Astrocyte (in vitro differentiated cells and primary cell): Measurements from ENCODE around the gene ADGRB2. TPM values are rescaled to one million over a fixed set of nuclear protein-coding genes. Genes with fewer than 3 reads are reported as not detected.

Source experiments
- DNase-seq: peaks from one replicate; pipeline ENCODE4 v3.0.0-alpha.2; 2010; ENCODE audit warnings: low read depth
- FAIRE-seq: peaks from 2 replicates; lab custom pipeline; 2011; peaks lifted over from hg19 to GRCh38; lab: Jason Lieb, UNC
- H2AFZ ChIP-seq: 2 replicates; pipeline ENCODE4 v1.6.0; 2012; ENCODE audit warnings: low read depth, low read length, inconsistent platforms
- H3K27ac ChIP-seq: 2 replicates; pipeline ENCODE4 v1.5.1; 2011; ENCODE audit warnings: low read depth, low read length, inconsistent platforms
- H3K27me3 ChIP-seq: 2 replicates; pipeline ENCODE4 v1.6.0; 2011; ENCODE audit warnings: low read length, inconsistent platforms; ENCODE audit not compliant: insufficient read depth
- H3K36me3 ChIP-seq: 2 replicates; pipeline ENCODE4 v1.5.1; 2011; ENCODE audit warnings: low read length, inconsistent platforms; ENCODE audit not compliant: insufficient read depth
- H3K4me1 ChIP-seq: 2 replicates; pipeline ENCODE4 v1.5.1; 2011; ENCODE audit warnings: low read length, inconsistent platforms; ENCODE audit not compliant: insufficient read depth
- H3K4me2 ChIP-seq: 2 replicates; pipeline ENCODE4 v1.6.0; 2012; ENCODE audit warnings: low read length, inconsistent platforms
- H3K4me3 ChIP-seq: 2 replicates; pipeline ENCODE4 v1.5.1; 2011; ENCODE audit warnings: low read depth, mild to moderate bottlenecking, low read length, inconsistent platforms; ENCODE audit not compliant: insufficient read depth
- H3K79me2 ChIP-seq: 2 replicates; pipeline ENCODE4 v1.6.0; 2012; ENCODE audit warnings: mild to moderate bottlenecking, low read length, inconsistent platforms; ENCODE audit not compliant: insufficient read depth
- H3K9ac ChIP-seq: 2 replicates; pipeline ENCODE4 v1.6.0; 2012; ENCODE audit warnings: mild to moderate bottlenecking, low read length, inconsistent platforms
- H3K9me3 ChIP-seq: 2 replicates; pipeline ENCODE4 v1.5.1; 2012; ENCODE audit warnings: low read depth, mild to moderate bottlenecking, low read length, inconsistent platforms; ENCODE audit not compliant: insufficient read depth
- H4K20me1 ChIP-seq: 2 replicates; pipeline ENCODE4 v1.6.0; 2012; ENCODE audit warnings: low read length, inconsistent platforms; ENCODE audit not compliant: insufficient read depth
- H3K27ac Mint-ChIP-seq: one replicate; pipeline ENCODE4 v1.8.0; 2021; ENCODE audit warnings: mild to moderate bottlenecking, mixed read lengths; ENCODE audit not compliant: unreplicated experiment
- H3K27me3 Mint-ChIP-seq: one replicate; pipeline ENCODE4 v1.8.0; 2021; ENCODE audit warnings: low read depth, mixed read lengths; ENCODE audit not compliant: unreplicated experiment
- H3K36me3 Mint-ChIP-seq: one replicate; pipeline ENCODE4 v1.8.0; 2021; ENCODE audit warnings: low read depth, mixed read lengths; ENCODE audit not compliant: unreplicated experiment
- H3K4me1 Mint-ChIP-seq: one replicate; pipeline ENCODE4 v1.8.0; 2021; ENCODE audit warnings: low read depth, mixed read lengths; ENCODE audit not compliant: unreplicated experiment
- H3K4me3 Mint-ChIP-seq: one replicate; pipeline ENCODE4 v1.8.0; 2021; ENCODE audit warnings: mild to moderate bottlenecking, moderate library complexity, mixed read lengths; ENCODE audit not compliant: unreplicated experiment
- H3K9me3 Mint-ChIP-seq: one replicate; pipeline ENCODE4 v1.8.0; 2021; ENCODE audit warnings: mild to moderate bottlenecking, mixed read lengths; ENCODE audit not compliant: unreplicated experiment
- CTCF ChIP-seq: IDR thresholded peaks from 2 replicates; pipeline ENCODE4 v1.5.1; 2011; ENCODE audit warnings: low read depth, mild to moderate bottlenecking, inconsistent platforms, low read length, moderate library complexity; ENCODE audit not compliant: insufficient read depth
- EZH2 ChIP-seq: IDR thresholded peaks from 2 replicates; pipeline ENCODE4 v1.6.1; 2012; ENCODE audit warnings: mild to moderate bottlenecking, low read length, inconsistent platforms; ENCODE audit not compliant: insufficient read depth
- total RNA-seq: library from RNA; stranded (reverse); gene quantifications from 2 replicates; pipeline ENCODE4 v1.2.1, GENCODE V29; 2021

The ADGRB2 gene
- total RNA-seq, 1 donor from 2014 or later, result 25.8 TPM

GRCh38 chr1:31753707-31754349 is 10.3 kb downstream of the ADGRB2 start:
- H3K27ac Mint-ChIP-seq, result no peak overlapping the region

GRCh38 chr1:31752952-31753475 is 11.1 kb downstream of the ADGRB2 start:
- Mint-ChIP-seq H3K4me1 (peaks cover 38% of the 10 kb centered on the region), H3K36me3 (peaks cover 5% of the 10 kb centered on the region), H3K27ac (no peak overlapping the region), H3K9me3 (no peaks in the 10 kb centered on the region), H3K27me3 (no peaks in the 10 kb centered on the region), H3K4me3 (no peak overlapping the region)
- H3K4me1 ChIP-seq, result peaks cover 23% of the 10 kb centered on the region
- TF ChIP-seq EZH2, result no peak
- TF ChIP-seq CTCF, result no peak
- H3K27ac ChIP-seq, result no peak overlapping the region
- no peak overlapping the region for H3K9ac ChIP-seq
- H3K27me3 ChIP-seq, result no peaks in the 10 kb centered on the region
- DNase-seq (no peak), FAIRE-seq (no peak)
- no peak overlapping the region for H3K4me3 ChIP-seq
- peaks cover 6% of the 10 kb centered on the region for H3K79me2 ChIP-seq
- no peak overlapping the region for H2AFZ ChIP-seq
- H4K20me1 ChIP-seq, result peaks cover 29% of the 10 kb centered on the region
- H3K36me3 ChIP-seq, result no peaks in the 10 kb centered on the region
- H3K9me3 ChIP-seq, result no peaks in the 10 kb centered on the region
- H3K4me2 ChIP-seq, result no peak overlapping the region

More at GRCh38 chr1:31753707-31754349, 10.3 kb downstream of the ADGRB2 start:
- Histone ChIP-seq H3K4me3 (no peak overlapping the region), H3K9me3 (no peaks in the 10 kb centered on the region), H3K9ac (no peak overlapping the region), H3K27ac (no peak overlapping the region), H2AFZ (peak overlapping the region; percentile 11), H3K79me2 (peaks cover 6% of the 10 kb centered on the region), H3K36me3 (no peaks in the 10 kb centered on the region), H3K4me2 (no peak overlapping the region), H3K27me3 (no peaks in the 10 kb centered on the region), H4K20me1 (peaks cover 23% of the 10 kb centered on the region), H3K4me1 (peaks cover 23% of the 10 kb centered on the region)
- FAIRE-seq (no peak), DNase-seq (no peak)
- peaks cover 35% of the 10 kb centered on the region for H3K4me1 Mint-ChIP-seq
- TF ChIP-seq CTCF (no peak), EZH2 (no peak)
- no peaks in the 10 kb centered on the region for H3K9me3 Mint-ChIP-seq
- H3K4me3 Mint-ChIP-seq, result no peak overlapping the region
- H3K27me3 Mint-ChIP-seq, result no peaks in the 10 kb centered on the region
- H3K36me3 Mint-ChIP-seq, result peaks cover 5% of the 10 kb centered on the region

- H3K9me3 ChIP-seq, result no peaks in the 10 kb centered on the region
- no peak overlapping the region for H3K4me3 ChIP-seq
- Mint-ChIP-seq H3K36me3 (peaks cover 5% of the 10 kb centered on the region), H3K9me3 (no peaks in the 10 kb centered on the region), H3K4me3 (no peak overlapping the region), H3K27ac (no peak overlapping the region), H3K4me1 (peaks cover 44% of the 10 kb centered on the region), H3K27me3 (no peaks in the 10 kb centered on the region)
- FAIRE-seq (no peak), DNase-seq (no peak)
- no peak overlapping the region for H2AFZ ChIP-seq
- H3K9ac ChIP-seq, result no peak overlapping the region
- H3K79me2 ChIP-seq, result no peaks in the 10 kb centered on the region
- H3K27me3 ChIP-seq, result no peaks in the 10 kb centered on the region
- H3K27ac ChIP-seq, result no peak overlapping the region
- H4K20me1 ChIP-seq, result peaks cover 31% of the 10 kb centered on the region
- no peaks in the 10 kb centered on the region for H3K36me3 ChIP-seq
- peaks cover 23% of the 10 kb centered on the region for H3K4me1 ChIP-seq
- TF ChIP-seq CTCF, result no peak
- no peak for TF ChIP-seq EZH2
- H3K4me2 ChIP-seq, result no peak overlapping the region
Observed at GRCh38 chr1:31752258-31752657, 11.9 kb downstream of the ADGRB2 start.
